A673 (cell line): ENCODE data around the gene WNT2B. TPM values are rescaled to one million over a fixed set of nuclear protein-coding genes. Genes with fewer than 3 reads are reported as not detected.
"Not testable (repeated sequence)": the region's sequence is repeated elsewhere in the genome, so short reads cannot be mapped to it uniquely, and the experiment has no call there.

Source experiments
- BruUV-seq: library from RNA; stranded (reverse); fragments of 400-500 nt; replicated peaks from 2 replicates; lab custom pipeline; 2021; lab: Mats Ljungman, UMichigan
- CTCF ChIA-PET: fragments of 300-600 bp; sonication (Branson Sonifier 250); formaldehyde crosslinking; loops from one replicate; lab custom pipeline; 2022; ENCODE audit warnings: antibody characterized with exemption; lab: Charles Lee
- POLR2A ChIA-PET: fragments of 300-600 bp; sonication (Branson Sonifier 250); formaldehyde crosslinking; loops from one replicate; lab custom pipeline; 2022; ENCODE audit warnings: antibody characterized with exemption; ENCODE audit not compliant: low non-redundant PET; lab: Charles Lee
- DNase-seq: peaks from one replicate; pipeline ENCODE4 v3.0.0-alpha.2; 2015; ENCODE audit warnings: low spot score
- H3K27ac ChIP-seq: fragments of 200-600 bp; sonication (generic); 2 replicates; pipeline ENCODE4 v1.5.1; 2016; ENCODE audit warnings: mixed run types, low read depth, mild to moderate bottlenecking, mixed read lengths, antibody characterized with exemption, low read length; ENCODE audit not compliant: poor library complexity, severe bottlenecking
- H3K27me3 ChIP-seq: fragments of 200-600 bp; sonication (generic); replicated peaks from 2 replicates; pipeline ENCODE4 v1.6.1; 2017; ENCODE audit warnings: mixed run types, low read depth, mild to moderate bottlenecking, mixed read lengths, antibody characterized with exemption, low read length; ENCODE audit not compliant: insufficient read depth, poor library complexity
- H3K36me3 ChIP-seq: fragments of 200-600 bp; sonication (generic); 2 replicates; pipeline ENCODE4 v1.6.1; 2016; ENCODE audit warnings: mixed run types, mild to moderate bottlenecking, mixed read lengths, antibody characterized with exemption, low read length; ENCODE audit not compliant: insufficient read depth, poor library complexity, severe bottlenecking
- H3K4me1 ChIP-seq: fragments of 200-600 bp; sonication (generic); 2 replicates; pipeline ENCODE4 v1.6.1; 2017; ENCODE audit warnings: mixed run types, mild to moderate bottlenecking, mixed read lengths, antibody characterized with exemption, low read length; ENCODE audit not compliant: insufficient read depth, poor library complexity, severe bottlenecking
- H3K4me3 ChIP-seq: fragments of 200-600 bp; sonication (generic); 2 replicates; pipeline ENCODE4 v1.5.1; 2016; ENCODE audit warnings: low read depth, mixed run types, mild to moderate bottlenecking, mixed read lengths, low read length; ENCODE audit not compliant: poor library complexity, severe bottlenecking
- H3K9me3 ChIP-seq: fragments of 200-600 bp; sonication (generic); 2 replicates; pipeline ENCODE4 v1.6.1; 2016; ENCODE audit warnings: mixed run types, low read depth, mild to moderate bottlenecking, mixed read lengths, antibody characterized with exemption, low read length; ENCODE audit not compliant: poor library complexity, severe bottlenecking
- EZH2 ChIP-seq: fragments of 200-600 bp; sonication (generic); IDR thresholded peaks from 2 replicates; pipeline ENCODE4 v1.6.1; 2017; ENCODE audit warnings: borderline replicate concordance, low read depth, mild to moderate bottlenecking, mixed read lengths, antibody characterized with exemption, low read length; ENCODE audit not compliant: poor library complexity, severe bottlenecking
- intact Hi-C: fragments of 100-400 bp; cut with micrococcal nuclease; formaldehyde crosslinking; loops from one replicate; pipeline ENCODE4 v1.10.0; 2022; ENCODE audit not compliant: unreplicated experiment
- total RNA-seq: library from RNA; stranded (reverse); gene quantifications from 2 replicates; pipeline ENCODE4 v1.2.3, GENCODE V29; 2021
- TF ChIP-seq, protein P1 (sequence below): fragments of 300-800, 200-600 bp; sonication (generic); conservative IDR thresholded peaks from 2 replicates; pipeline ENCODE4 v1.5.1; 2017; ENCODE audit warnings: low read depth, mild to moderate bottlenecking, antibody characterized with exemption, low read length, moderate library complexity, mixed read lengths

Gene WNT2B
- total RNA-seq, 1 experiment from 2014 or later = 0.32 TPM

- TF ChIP-seq, protein P1, sequence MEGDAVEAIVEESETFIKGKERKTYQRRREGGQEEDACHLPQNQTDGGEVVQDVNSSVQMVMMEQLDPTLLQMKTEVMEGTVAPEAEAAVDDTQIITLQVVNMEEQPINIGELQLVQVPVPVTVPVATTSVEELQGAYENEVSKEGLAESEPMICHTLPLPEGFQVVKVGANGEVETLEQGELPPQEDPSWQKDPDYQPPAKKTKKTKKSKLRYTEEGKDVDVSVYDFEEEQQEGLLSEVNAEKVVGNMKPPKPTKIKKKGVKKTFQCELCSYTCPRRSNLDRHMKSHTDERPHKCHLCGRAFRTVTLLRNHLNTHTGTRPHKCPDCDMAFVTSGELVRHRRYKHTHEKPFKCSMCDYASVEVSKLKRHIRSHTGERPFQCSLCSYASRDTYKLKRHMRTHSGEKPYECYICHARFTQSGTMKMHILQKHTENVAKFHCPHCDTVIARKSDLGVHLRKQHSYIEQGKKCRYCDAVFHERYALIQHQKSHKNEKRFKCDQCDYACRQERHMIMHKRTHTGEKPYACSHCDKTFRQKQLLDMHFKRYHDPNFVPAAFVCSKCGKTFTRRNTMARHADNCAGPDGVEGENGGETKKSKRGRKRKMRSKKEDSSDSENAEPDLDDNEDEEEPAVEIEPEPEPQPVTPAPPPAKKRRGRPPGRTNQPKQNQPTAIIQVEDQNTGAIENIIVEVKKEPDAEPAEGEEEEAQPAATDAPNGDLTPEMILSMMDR = no peak
- no peak for TF ChIP-seq EZH2
- DNase-seq = no peak
- Histone ChIP-seq H3K9me3 (no peaks in the 10 kb centered on the region), H3K4me3 (no peak overlapping the region), H3K27ac (no peak overlapping the region), H3K4me1 (no peaks in the 10 kb centered on the region), H3K27me3 (no peaks in the 10 kb centered on the region), H3K36me3 (no peaks in the 10 kb centered on the region)
- POLR2A ChIA-PET = no interaction called here
- intact Hi-C loops = no loop called here
- CTCF ChIA-PET = interaction anchor here (0.6 kb wide), 2 partner anchors 19 to 81 kb away, joined by 4 read pairs; no protein-coding TSS in a partner anchor
- BruUV-seq = no TSS peak
Measured at GRCh38 chr1:112472142-112472541, 36.6 kb upstream of the WNT2B start.

DNA sequence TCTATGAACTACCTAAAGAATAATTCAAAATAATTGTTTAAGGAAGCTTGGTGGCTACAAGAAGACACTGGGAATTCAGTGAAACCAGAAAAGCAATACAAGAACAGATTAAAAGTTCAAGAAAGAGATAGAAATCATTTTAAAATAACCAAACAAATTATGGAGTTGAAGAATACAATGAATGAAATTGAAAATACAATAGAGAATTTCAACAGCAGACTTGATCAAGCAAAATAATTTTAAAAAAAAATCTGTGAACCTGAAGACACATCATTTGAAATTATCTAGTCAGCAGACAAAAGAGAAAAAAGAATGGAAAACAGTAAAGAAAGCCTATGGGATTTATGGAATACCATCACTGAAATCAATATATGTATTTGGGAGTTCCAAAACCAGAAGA lies 31.2 kb upstream of the WNT2B start:
- no TSS peak for BruUV-seq
- intact Hi-C loops = no loop called here
- no peak for TF ChIP-seq EZH2
- TF ChIP-seq, protein P1 = no peak
- Histone ChIP-seq H3K4me1 (no peaks in the 10 kb centered on the region), H3K9me3 (peaks cover 5% of the 10 kb centered on the region), H3K27me3 (no peaks in the 10 kb centered on the region), H3K27ac (no peak overlapping the region), H3K4me3 (no peak overlapping the region), H3K36me3 (no peaks in the 10 kb centered on the region)
- CTCF ChIA-PET = no interaction called here
- DNase-seq = no peak
- POLR2A ChIA-PET = no interaction called here

- Histone ChIP-seq H3K27me3 (no peaks in the 10 kb centered on the region), H3K36me3 (no peaks in the 10 kb centered on the region), H3K27ac (no peak overlapping the region), H3K4me1 (no peaks in the 10 kb centered on the region), H3K4me3 (no peak overlapping the region), H3K9me3 (peaks cover 5% of the 10 kb centered on the region)
- BruUV-seq = no TSS peak
- CTCF ChIA-PET = no interaction called here
- intact Hi-C loops = no loop called here
- no peak for TF ChIP-seq EZH2
- TF ChIP-seq, protein P1 = no peak
- POLR2A ChIA-PET = no interaction called here
- no peak for DNase-seq
Measured at GRCh38 chr1:112478314-112478713, 30.5 kb upstream of the WNT2B start.

GRCh38 chr1:112486063-112486462 lies 22.7 kb upstream of the WNT2B start:
- H3K36me3 ChIP-seq, H3K4me3 ChIP-seq, H3K4me1 ChIP-seq, H3K27ac ChIP-seq, BruUV-seq, H3K9me3 ChIP-seq, POLR2A ChIA-PET, DNase-seq, CTCF ChIA-PET, H3K27me3 ChIP-seq, intact Hi-C loops: not testable (repeated sequence)

DNA sequence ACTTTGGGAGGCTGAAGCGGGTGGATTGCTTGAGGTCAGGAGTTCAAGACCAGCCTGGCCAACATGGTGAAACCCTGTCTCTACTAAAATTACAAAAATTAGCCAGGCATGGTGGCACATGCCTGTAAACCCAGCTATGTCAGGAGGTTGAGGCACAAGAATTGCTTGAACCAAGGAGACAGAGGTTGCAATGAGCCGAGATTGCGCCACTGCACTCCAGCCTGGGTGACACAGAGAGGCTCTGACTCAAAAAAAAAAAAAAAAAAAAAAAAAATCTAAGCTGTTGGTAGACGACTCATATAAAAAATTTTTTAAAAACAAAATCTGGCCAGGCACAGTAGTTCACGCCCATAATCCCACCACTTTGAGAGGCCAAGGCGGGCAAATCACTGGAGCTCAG lies 21.1 kb upstream of the WNT2B start:
- H3K4me3 ChIP-seq, POLR2A ChIA-PET, H3K27me3 ChIP-seq, H3K9me3 ChIP-seq, DNase-seq, intact Hi-C loops, H3K36me3 ChIP-seq, BruUV-seq, H3K4me1 ChIP-seq, H3K27ac ChIP-seq: not testable (repeated sequence)
- CTCF ChIA-PET = interaction anchor here (0.7 kb wide), 1 partner anchor 163 kb away, joined by 3 read pairs; no protein-coding TSS in a partner anchor
